Bronchial epithelial cell (primary cell): ENCODE results near the gene TBX10. TPM values are rescaled to one million over a fixed set of nuclear protein-coding genes. Genes with fewer than 3 reads are reported as not detected.

Source experiments
- DNase-seq: peaks from one replicate; pipeline ENCODE4 v3.0.0-alpha.2; 2010; ENCODE audit warnings: low read depth
- FAIRE-seq: peaks from 2 replicates; lab custom pipeline; 2011; peaks lifted over from hg19 to GRCh38; lab: Jason Lieb, UNC
- H3K27me3 ChIP-seq: 2 replicates; pipeline ENCODE4 v1.5.1; 2011; ENCODE audit warnings: low read length; ENCODE audit not compliant: control insufficient read depth, insufficient read depth
- H3K36me3 ChIP-seq: 2 replicates; pipeline ENCODE4 v1.5.1; 2011; ENCODE audit warnings: low read length; ENCODE audit not compliant: control insufficient read depth, insufficient read depth
- H3K4me3 ChIP-seq: 2 replicates; pipeline ENCODE4 v1.5.1; 2011; ENCODE audit warnings: mild to moderate bottlenecking, low read depth, low read length, control low read depth
- CTCF ChIP-seq: IDR thresholded peaks from 2 replicates; pipeline ENCODE4 v1.5.1; 2011; ENCODE audit warnings: mild to moderate bottlenecking, moderate library complexity, low read length, control low read depth, inconsistent platforms; ENCODE audit not compliant: insufficient read depth, severe bottlenecking
- total RNA-seq: library from RNA; depleted of rRNA; stranded (reverse); fragments of >200 nt; gene quantifications from 2 replicates; pipeline ENCODE4 v1.2.1, GENCODE V29; 2014

The TBX10 gene
- total RNA-seq, 1 donor from 2014 or later: not detected

- FAIRE-seq (no peak), DNase-seq (no peak)
- H3K27me3 ChIP-seq: no peaks in the 10 kb centered on the region
- no peaks in the 10 kb centered on the region for H3K36me3 ChIP-seq
- no peak overlapping the region for H3K4me3 ChIP-seq
- TF ChIP-seq CTCF: no peak
Observed at GRCh38 chr11:67670316-67671210, 31.0 kb upstream of the TBX10 start.

- DNase-seq (no peak), FAIRE-seq (no peak)
- Histone ChIP-seq H3K4me3 (no peak overlapping the region), H3K27me3 (no peaks in the 10 kb centered on the region), H3K36me3 (no peaks in the 10 kb centered on the region)
- TF ChIP-seq CTCF: no peak
Observed at GRCh38 chr11:67668192-67668551, 28.6 kb upstream of the TBX10 start.

GRCh38 chr11:67667490-67668191 is 28.1 kb upstream of the TBX10 start:
- Histone ChIP-seq H3K36me3 (no peaks in the 10 kb centered on the region), H3K4me3 (no peak overlapping the region), H3K27me3 (no peaks in the 10 kb centered on the region)
- FAIRE-seq: no peak
- DNase-seq: no peak
- no peak for TF ChIP-seq CTCF

- no peak for DNase-seq
- Histone ChIP-seq H3K36me3 (no peaks in the 10 kb centered on the region), H3K4me3 (no peak overlapping the region), H3K27me3 (no peaks in the 10 kb centered on the region)
- TF ChIP-seq CTCF: no peak
- FAIRE-seq: no peak
Observed at GRCh38 chr11:67666676-67667489, 27.3 kb upstream of the TBX10 start.

GRCh38 chr11:67666303-67666645 is 26.7 kb upstream of the TBX10 start:
- Histone ChIP-seq H3K36me3 (no peaks in the 10 kb centered on the region), H3K4me3 (no peak overlapping the region), H3K27me3 (no peaks in the 10 kb centered on the region)
- TF ChIP-seq CTCF: no peak
- DNase-seq (no peak), FAIRE-seq (no peak)
